ENCODE data around the gene SERPINA9. TPM values are rescaled to one million over a fixed set of nuclear protein-coding genes. Genes with fewer than 3 reads are reported as not detected.
A peak's percentile ranks its signal among the peaks of the same experiment; 100 is the strongest.
"Not testable (repeated sequence)": the region's sequence is repeated elsewhere in the genome, so short reads cannot be mapped to it uniquely, and the experiment has no call there.

Gene SERPINA9
- total and polyA plus RNA-seq, 5 experiments from 2014 or later: not detected

DNA sequence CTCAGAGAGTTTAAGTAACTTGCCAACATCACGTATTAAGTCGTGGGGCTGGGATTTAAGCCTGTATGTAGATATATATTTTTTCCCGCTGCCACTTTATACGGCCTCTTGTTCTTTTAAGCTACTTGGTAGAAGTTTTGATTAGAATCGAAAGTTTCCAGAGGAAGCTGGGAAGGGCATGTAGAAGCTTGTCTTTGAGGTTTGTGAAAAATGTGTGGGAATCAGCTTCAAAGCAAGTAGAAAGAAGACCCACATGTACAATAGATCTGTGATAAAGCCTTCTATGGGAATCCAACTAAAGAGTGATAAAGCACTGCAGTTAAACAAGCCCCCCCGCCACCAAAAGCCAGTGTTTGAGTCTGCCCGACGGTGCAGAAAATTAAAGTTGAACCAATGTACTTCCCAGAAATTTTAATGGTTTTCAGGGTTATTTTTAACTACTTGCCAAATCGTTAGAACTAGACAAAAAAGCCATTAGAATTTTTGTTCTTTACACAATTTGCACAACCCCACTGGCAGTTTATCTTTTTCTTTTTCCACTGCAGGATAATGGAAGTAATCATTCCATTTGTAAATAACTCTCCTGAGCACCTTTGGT, 48.9 kb downstream of the SERPINA9 start:
- H3K36me3 Mint-ChIP-seq: peaks cover 0 to 8% (median 2%) of the 10 kb centered on the region in 3 donors
- no peak overlapping the region for H3K27ac Mint-ChIP-seq
- H3K4me3 Mint-ChIP-seq: no peak overlapping the region
- peaks cover 0 to 3% (median 0%) of the 10 kb centered on the region in 4 donors for H3K4me1 Mint-ChIP-seq
- DNase-seq (no peak), ATAC-seq (no peak)
- peaks cover 21 to 54% (median 22%) of the 10 kb centered on the region in 5 donors for H3K27me3 Mint-ChIP-seq
- POLR2A ChIA-PET: no interaction called here
- peaks cover 0 to 5% (median 2%) of the 10 kb centered on the region in 9 donors for H3K9me3 Mint-ChIP-seq

DNA sequence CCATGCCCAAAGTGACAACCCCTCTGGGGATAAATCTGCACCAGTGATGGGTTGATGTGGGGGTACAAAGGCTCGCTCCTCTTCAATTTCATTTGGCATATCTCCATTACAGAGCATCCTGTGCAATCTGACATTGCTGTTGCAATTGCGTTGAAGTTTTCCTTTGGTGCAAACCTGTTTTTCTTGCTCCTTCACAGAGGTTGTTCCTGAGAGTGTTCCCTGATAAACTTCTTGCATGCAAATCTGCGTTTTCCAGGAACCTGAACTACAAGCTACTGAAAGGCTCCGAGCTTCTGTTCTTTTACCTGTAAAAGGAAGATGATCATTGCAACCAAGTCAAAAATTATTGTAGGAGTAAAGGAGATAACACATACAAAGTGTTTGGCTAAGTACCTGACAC, 49.5 kb downstream of the SERPINA9 start:
- H3K4me3 Mint-ChIP-seq: no peak overlapping the region
- peaks cover 0 to 5% (median 3%) of the 10 kb centered on the region in 9 donors for H3K9me3 Mint-ChIP-seq
- peaks cover 18 to 56% (median 24%) of the 10 kb centered on the region in 5 donors for H3K27me3 Mint-ChIP-seq
- POLR2A ChIA-PET: no interaction called here
- peaks cover 0 to 3% (median 0%) of the 10 kb centered on the region in 4 donors for H3K4me1 Mint-ChIP-seq
- ATAC-seq (no peak), DNase-seq (no peak)
- peaks cover 0 to 9% (median 2%) of the 10 kb centered on the region in 3 donors for H3K36me3 Mint-ChIP-seq
- no peak overlapping the region for H3K27ac Mint-ChIP-seq

DNA sequence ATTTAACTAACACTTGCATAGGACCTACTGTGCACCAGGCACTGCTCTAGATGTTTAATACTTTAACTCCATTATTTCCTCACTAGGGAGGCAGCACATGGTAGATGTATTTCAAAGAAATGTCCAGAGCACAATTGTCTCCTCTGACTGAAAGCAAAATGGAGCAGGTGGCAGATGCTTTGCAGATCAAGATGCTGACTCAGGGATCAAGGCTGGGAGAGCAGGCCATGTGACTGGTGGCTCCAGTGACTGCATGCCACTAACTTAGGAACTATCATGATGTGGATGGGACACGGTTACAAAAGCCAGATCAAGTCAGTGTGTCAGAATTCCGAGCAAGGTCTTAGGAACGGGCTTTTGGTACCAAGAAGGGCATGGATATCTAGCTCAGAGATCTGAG, 51.6 kb downstream of the SERPINA9 start:
- Mint-ChIP-seq H3K4me1 (peaks cover 0 to 2% (median 0%) of the 10 kb centered on the region in 4 donors), H3K4me3 (no peak overlapping the region)
- DNase-seq: no peak

DNA sequence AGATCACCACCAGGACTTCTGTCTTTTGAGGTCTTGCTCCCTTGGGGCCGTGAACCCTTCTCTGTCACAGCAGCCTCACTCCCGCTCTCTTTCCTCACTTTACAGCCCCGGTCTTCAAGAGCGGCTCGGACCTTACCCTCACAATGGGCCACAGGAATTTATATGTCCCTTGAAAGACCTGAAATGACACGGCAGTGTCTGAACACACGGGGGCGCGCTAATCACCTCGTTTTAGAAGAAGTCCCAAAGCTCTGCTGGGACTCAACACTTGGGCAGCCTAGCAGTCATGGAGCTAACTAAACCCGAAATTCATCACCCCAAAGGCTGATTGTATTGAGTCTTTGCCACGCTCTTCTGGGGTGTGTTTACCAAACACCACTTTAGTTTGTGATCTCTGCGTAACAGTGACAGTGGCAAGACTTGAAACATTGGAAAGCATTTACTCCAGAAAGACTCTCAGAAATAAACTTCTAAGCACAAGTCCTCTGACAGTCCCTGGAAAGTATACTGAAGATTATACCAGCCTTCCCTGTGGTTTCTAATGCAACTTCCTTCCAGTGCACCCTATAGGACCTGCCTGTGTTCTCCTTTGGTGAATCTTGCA, 52.4 kb downstream of the SERPINA9 start:
- Mint-ChIP-seq H3K27ac (no peak overlapping the region), H3K9me3 (peaks cover 0 to 11% (median 5%) of the 10 kb centered on the region in 9 donors), H3K4me1 (peaks cover 0 to 2% (median 0%) of the 10 kb centered on the region in 4 donors), H3K4me3 (no peak overlapping the region), H3K27me3 (peaks cover 19 to 61% (median 26%) of the 10 kb centered on the region in 5 donors), H3K36me3 (peaks cover under 1 to 17% (median 2%) of the 10 kb centered on the region in 3 donors)
- no peak for DNase-seq
- POLR2A ChIA-PET: no interaction called here
- ATAC-seq: no peak

More for the DNA sequence above, 51.6 kb downstream of the SERPINA9 start:
- ATAC-seq: no peak
- Mint-ChIP-seq H3K9me3 (peaks cover 0 to 10% (median 4%) of the 10 kb centered on the region in 9 donors), H3K27me3 (peaks cover 19 to 64% (median 28%) of the 10 kb centered on the region in 5 donors), H3K27ac (no peak overlapping the region), H3K36me3 (peaks cover 0 to 13% (median 2%) of the 10 kb centered on the region in 3 donors)
- POLR2A ChIA-PET: no interaction called here

DNA sequence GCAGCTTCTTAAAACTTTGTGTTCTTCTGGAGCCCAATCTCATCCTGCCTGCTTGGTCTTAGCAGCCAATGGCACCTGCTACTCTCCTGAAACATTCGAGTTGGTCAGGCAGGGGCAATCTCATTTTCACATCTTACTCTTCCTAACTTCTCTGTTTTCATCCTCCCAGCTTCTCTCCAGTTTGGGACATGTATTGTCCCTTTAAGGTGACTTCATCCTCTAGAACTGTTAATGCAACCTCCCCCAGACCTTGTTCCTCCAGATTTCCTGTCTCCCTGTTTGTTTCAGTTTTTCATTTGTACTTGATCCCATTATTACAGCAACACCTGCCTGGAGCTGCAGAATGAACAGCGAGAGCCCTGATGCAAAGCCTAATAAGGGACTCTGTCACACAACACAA, 54.7 kb downstream of the SERPINA9 start:
- peaks cover 18 to 64% (median 34%) of the 10 kb centered on the region in 5 donors for H3K27me3 Mint-ChIP-seq
- no peak for DNase-seq
- H3K27ac Mint-ChIP-seq: peak overlapping the region in 1 of 10 donors; percentile 49
- POLR2A ChIA-PET: no interaction called here
- no peak overlapping the region for H3K4me3 Mint-ChIP-seq
- peaks cover 2 to 25% (median 4%) of the 10 kb centered on the region in 3 donors for H3K36me3 Mint-ChIP-seq
- H3K9me3 Mint-ChIP-seq: peaks cover 1 to 19% (median 12%) of the 10 kb centered on the region in 9 donors
- ATAC-seq: no peak
- peaks cover 0 to 2% (median 0%) of the 10 kb centered on the region in 4 donors for H3K4me1 Mint-ChIP-seq

DNA sequence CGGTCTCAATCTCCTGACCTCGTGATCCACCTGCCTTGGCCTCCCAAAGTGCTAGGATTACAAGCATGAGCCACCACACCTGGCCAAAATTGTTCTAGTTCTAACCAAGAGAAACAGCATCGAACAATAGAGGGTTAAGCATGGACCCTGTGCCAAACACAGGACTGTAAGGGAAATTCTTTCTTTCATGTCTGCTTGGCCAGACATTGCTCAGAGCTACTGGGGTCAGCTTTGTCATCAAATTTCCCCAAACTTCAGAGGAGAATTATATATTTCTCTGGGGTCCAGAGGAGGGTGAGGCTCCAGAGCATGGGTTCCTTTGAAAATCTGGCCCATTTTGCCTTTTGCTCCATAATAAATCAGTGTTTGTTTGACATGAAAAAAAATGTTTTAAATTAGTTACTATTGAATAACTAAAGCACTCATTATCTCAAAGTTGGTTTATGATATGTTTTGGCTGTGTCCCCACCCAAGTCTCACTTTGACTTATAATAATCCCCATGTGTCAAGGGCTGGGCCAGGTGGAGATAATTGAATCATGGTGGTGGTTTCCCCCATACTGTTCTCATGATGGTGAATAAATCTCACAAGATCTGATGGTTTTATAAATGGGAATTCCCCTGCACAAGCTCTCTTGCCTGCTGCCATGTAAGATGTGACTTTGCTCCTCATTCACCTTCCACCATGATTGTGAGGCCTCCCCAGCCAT, 58.3 kb downstream of the SERPINA9 start:
- peaks cover 18 to 56% (median 19%) of the 10 kb centered on the region in 5 donors for H3K27me3 Mint-ChIP-seq
- DNase-seq, H3K4me3 Mint-ChIP-seq, POLR2A ChIA-PET, H3K4me1 Mint-ChIP-seq, ATAC-seq, H3K27ac Mint-ChIP-seq: not testable (repeated sequence)
- H3K9me3 Mint-ChIP-seq: peaks cover 4 to 41% (median 16%) of the 10 kb centered on the region in 9 donors
- peaks cover 2 to 30% (median 4%) of the 10 kb centered on the region in 3 donors for H3K36me3 Mint-ChIP-seq

Other genes starting within 250 kb of the SERPINA9 start
- gene SERPINA10, start 182.9 kb downstream of the SERPINA9 start, total RNA-seq: not detected
- gene SERPINA10, start 182.9 kb downstream of the SERPINA9 start, polyA plus RNA-seq: not detected
- not detected for gene SERPINA6, start 152.9 kb downstream of the SERPINA9 start, total RNA-seq
- not detected for gene SERPINA6, start 152.9 kb downstream of the SERPINA9 start, polyA plus RNA-seq
- gene SERPINA2, start 109.5 kb downstream of the SERPINA9 start, total RNA-seq: not detected
- not detected for gene SERPINA2, start 109.5 kb downstream of the SERPINA9 start, polyA plus RNA-seq
- gene SERPINA1, start 87.6 kb downstream of the SERPINA9 start, total RNA-seq: not detected
- 1 to 10 TPM in 1 of 3 donors, under 1 TPM in 1, not detected in 1; 0.64 to 1.6 TPM for gene SERPINA1, start 87.6 kb downstream of the SERPINA9 start, polyA plus RNA-seq
- not detected for gene SERPINA11, start 23.4 kb downstream of the SERPINA9 start, total RNA-seq
- not detected for gene SERPINA11, start 23.4 kb downstream of the SERPINA9 start, polyA plus RNA-seq
- gene SERPINA12, start 33.3 kb upstream of the SERPINA9 start, total RNA-seq: not detected
- gene SERPINA12, start 33.3 kb upstream of the SERPINA9 start, polyA plus RNA-seq: not detected
- gene SERPINA4, start 85.2 kb upstream of the SERPINA9 start, total RNA-seq: not detected
- gene SERPINA4, start 85.2 kb upstream of the SERPINA9 start, polyA plus RNA-seq: not detected
- not detected for gene SERPINA5, start 105.2 kb upstream of the SERPINA9 start, total RNA-seq
- not detected for gene SERPINA5, start 105.2 kb upstream of the SERPINA9 start, polyA plus RNA-seq
- gene SERPINA3, start 136.2 kb upstream of the SERPINA9 start, total RNA-seq: not detected
- not detected for gene SERPINA3, start 136.2 kb upstream of the SERPINA9 start, polyA plus RNA-seq